HG03064 (cell line): ENCODE results near the gene RNU6-7.

Experiments
- ATAC-seq: cut with Tn5 transposase; IDR thresholded peaks from one replicate; pipeline ENCODE4 v1.9.1; 2021; ENCODE audit warnings: low read depth; ENCODE audit not compliant: unreplicated experiment

RNU6-7 gene

GRCh38 chr14:32201816-32202490 is at the start of gene RNU6-7:
Gene RNU6-7 (plus strand): TSS chr14:32202045.
- no peak for ATAC-seq

- ATAC-seq: no peak
These were observed 35.8 kb upstream of the RNU6-7 start for GRCh38 chr14:32166029-32166428.

GRCh38 chr14:32166924-32167323 is 34.9 kb upstream of the RNU6-7 start:
- no peak for ATAC-seq

- no peak for ATAC-seq
These were observed 33.9 kb upstream of the RNU6-7 start for GRCh38 chr14:32167907-32168306.

GRCh38 chr14:32169191-32169590 is 32.7 kb upstream of the RNU6-7 start:
- ATAC-seq: no peak

GRCh38 chr14:32171469-32171868 is 30.4 kb upstream of the RNU6-7 start:
- ATAC-seq: no peak

- ATAC-seq: no peak
These were observed 18.4 kb upstream of the RNU6-7 start for GRCh38 chr14:32183151-32184058.

- ATAC-seq: no peak
These were observed 16.7 kb upstream of the RNU6-7 start for GRCh38 chr14:32185097-32185496.

- ATAC-seq: no peak
These were observed 15.6 kb upstream of the RNU6-7 start for GRCh38 chr14:32186248-32186647.

GRCh38 chr14:32189811-32190210 is 12.0 kb upstream of the RNU6-7 start:
- ATAC-seq: no peak

GRCh38 chr14:32190673-32191072 is 11.2 kb upstream of the RNU6-7 start:
- ATAC-seq: no peak

- ATAC-seq: no peak
These were observed 9.0 kb upstream of the RNU6-7 start for GRCh38 chr14:32192712-32193373.

- no peak for ATAC-seq
These were observed 8.3 kb upstream of the RNU6-7 start for GRCh38 chr14:32193532-32193931.

GRCh38 chr14:32195636-32196035 is 6.2 kb upstream of the RNU6-7 start:
- no peak for ATAC-seq

GRCh38 chr14:32197919-32198318 is 3.9 kb upstream of the RNU6-7 start:
- no peak for ATAC-seq

GRCh38 chr14:32200368-32201192 is 1.3 kb upstream of the RNU6-7 start:
- no peak for ATAC-seq

GRCh38 chr14:32201193-32201815 is 541 bp upstream of the RNU6-7 start:
- peak; percentile 56 for ATAC-seq

GRCh38 chr14:32202491-32202997 is 699 bp downstream of the RNU6-7 start:
- no peak for ATAC-seq

GRCh38 chr14:32202998-32203882 is 1.4 kb downstream of the RNU6-7 start, which contains the start of gene RNU6-8:
Gene RNU6-8 (minus strand): TSS chr14:32203269.
- ATAC-seq: peak; percentile 58
